ENCODE measurements around the gene NAPEPLD.
"Not testable (repeated sequence)": the region's sequence is repeated elsewhere in the genome, so short reads cannot be mapped to it uniquely, and the experiment has no call there.

Gene NAPEPLD

GRCh38 chr7:103059471-103059870 is 89.4 kb downstream of the NAPEPLD start:
- no peak for DNase-seq

- no peak for DNase-seq
Observed at GRCh38 chr7:103058122-103058521, 90.8 kb downstream of the NAPEPLD start.

GRCh38 chr7:103056006-103056405 is 92.9 kb downstream of the NAPEPLD start:
- DNase-seq: not testable (repeated sequence)

- no peak for DNase-seq
Observed at GRCh38 chr7:103051519-103051918, 97.4 kb downstream of the NAPEPLD start.
